GM21526 (cell line): ENCODE results near the gene GARS1.

Source experiments
- ATAC-seq: cut with Tn5 transposase; IDR thresholded peaks from one replicate; pipeline ENCODE4 v1.9.1; 2021; ENCODE audit warnings: moderate library complexity; ENCODE audit not compliant: unreplicated experiment, low FRiP score

Gene GARS1

GRCh38 chr7:30674420-30674819, 79.7 kb downstream of the GARS1 start:
- ATAC-seq = no peak

- ATAC-seq = no peak
Observed at GRCh38 chr7:30674876-30675275, 80.2 kb downstream of the GARS1 start.

GRCh38 chr7:30678805-30679204, 84.1 kb downstream of the GARS1 start:
- no peak for ATAC-seq

- ATAC-seq = no peak
Observed at GRCh38 chr7:30679664-30680063, 85.0 kb downstream of the GARS1 start.

GRCh38 chr7:30681331-30681797, 86.7 kb downstream of the GARS1 start:
- no peak for ATAC-seq

GRCh38 chr7:30681815-30682211, 87.1 kb downstream of the GARS1 start:
- no peak for ATAC-seq

- no peak for ATAC-seq
Observed at GRCh38 chr7:30682212-30683083, 87.8 kb downstream of the GARS1 start, which contains the start of gene CRHR2. TSS of gene CRHR2 (minus strand) at chr7:30682456. CDS start at chr7:30682280, 176 bp downstream.

- no peak for ATAC-seq
Observed at GRCh38 chr7:30683306-30683705, 88.6 kb downstream of the GARS1 start.
